Lung (tissue), 12 donors: ENCODE data around the gene ADORA1. TPM values are rescaled to one million over a fixed set of nuclear protein-coding genes. Genes with fewer than 3 reads are reported as not detected.

Experiments used
- ATAC-seq: fragments of 200-7000 bp; cut with Tn5 transposase; one replicate; pipeline ENCODE4 v1.9.1; 2020; ENCODE audit warnings: moderate number of reproducible peaks; ENCODE audit not compliant: insufficient read depth, low FRiP score
- DNase-seq, 3 donors: peaks; one replicate each; pipeline ENCODE4 v3.0.0-alpha.2; 2013 to 2017
- H3K27ac ChIP-seq, 2 donors: one replicate each; pipeline ENCODE4 v1.5.1; 2013; ENCODE audit warnings: mild to moderate bottlenecking in 2 of 2, moderate library complexity in 2 of 2, control low read depth in 1 of 2, inconsistent platforms in 1 of 2, low read depth in 1 of 2, low read length in 1 of 2
- H3K27me3 ChIP-seq, 3 donors: one replicate each; pipeline ENCODE4 v1.5.1; 2013; ENCODE audit warnings: low read length in 2 of 3; ENCODE audit not compliant: control insufficient read depth in 3 of 3, insufficient read depth in 3 of 3
- H3K36me3 ChIP-seq, 4 donors: one replicate each; pipeline ENCODE4 v1.5.1; 2013; ENCODE audit warnings: low read length in 4 of 4, mild to moderate bottlenecking in 1 of 4, moderate library complexity in 1 of 4; ENCODE audit not compliant: control insufficient read depth in 4 of 4, insufficient read depth in 4 of 4
- H3K4me1 ChIP-seq, 5 donors: one replicate each; pipeline ENCODE4 v1.5.1; 2013; ENCODE audit warnings: low read length in 5 of 5, mild to moderate bottlenecking in 2 of 5, moderate library complexity in 1 of 5; ENCODE audit not compliant: control insufficient read depth in 5 of 5, insufficient read depth in 5 of 5
- H3K4me3 ChIP-seq: one replicate; pipeline ENCODE4 v1.5.1; 2013; ENCODE audit warnings: mild to moderate bottlenecking, control low read depth, moderate library complexity
- H3K9ac ChIP-seq, 2 donors: one replicate each; pipeline ENCODE4 v1.5.1; 2013; ENCODE audit warnings: low read length in 2 of 2, control low read depth in 1 of 2; ENCODE audit not compliant: insufficient read depth in 1 of 2
- H3K9me3 ChIP-seq, 4 donors: one replicate each; pipeline ENCODE4 v1.5.1; 2013; ENCODE audit warnings: low read length in 3 of 4, mild to moderate bottlenecking in 1 of 4, moderate library complexity in 1 of 4; ENCODE audit not compliant: control insufficient read depth in 4 of 4, insufficient read depth in 3 of 4
- WGBS, 2 donors: extraction: QIAGEN DNeasy Blood & Tissue Kit; methylation state at CpG; one replicate each; pipeline ENCODE4 v1.1.7; 2013; 5-methylcytosine and 5-hydroxymethylcytosine counted together
- polyA plus RNA-seq, 2 donors: library from polyadenylated mRNA; stranded (reverse); fragments of 200-250 nt; gene quantifications; one replicate each; pipeline ENCODE4 v1.2.1, GENCODE V29; 2013
- total RNA-seq, 2 donors: library from RNA; depleted of rRNA in 1 of 2; stranded (reverse); fragments of >200 nt in 1 of 2; gene quantifications; one replicate each; pipeline ENCODE4 v1.2.1, GENCODE V29; 2014 to 2021
- TF ChIP-seq, protein P1 (sequence below): IDR thresholded peaks from 2 replicates; pipeline ENCODE4 v1.5.1; 2012; ENCODE audit warnings: mild to moderate bottlenecking; ENCODE audit errors: control extremely low read depth, extremely low read depth
- donor health status: control.
- donor health status: control.
- donor health status: Bipolar disorder and iron deficiency.
- donor health status: healthy.
- donor health status: DM: yes; HTN: yes; CAD: no.

ADORA1 gene
- total and polyA plus RNA-seq, 4 donors = 0.57 to 2.3 (median 0.79) TPM

DNA sequence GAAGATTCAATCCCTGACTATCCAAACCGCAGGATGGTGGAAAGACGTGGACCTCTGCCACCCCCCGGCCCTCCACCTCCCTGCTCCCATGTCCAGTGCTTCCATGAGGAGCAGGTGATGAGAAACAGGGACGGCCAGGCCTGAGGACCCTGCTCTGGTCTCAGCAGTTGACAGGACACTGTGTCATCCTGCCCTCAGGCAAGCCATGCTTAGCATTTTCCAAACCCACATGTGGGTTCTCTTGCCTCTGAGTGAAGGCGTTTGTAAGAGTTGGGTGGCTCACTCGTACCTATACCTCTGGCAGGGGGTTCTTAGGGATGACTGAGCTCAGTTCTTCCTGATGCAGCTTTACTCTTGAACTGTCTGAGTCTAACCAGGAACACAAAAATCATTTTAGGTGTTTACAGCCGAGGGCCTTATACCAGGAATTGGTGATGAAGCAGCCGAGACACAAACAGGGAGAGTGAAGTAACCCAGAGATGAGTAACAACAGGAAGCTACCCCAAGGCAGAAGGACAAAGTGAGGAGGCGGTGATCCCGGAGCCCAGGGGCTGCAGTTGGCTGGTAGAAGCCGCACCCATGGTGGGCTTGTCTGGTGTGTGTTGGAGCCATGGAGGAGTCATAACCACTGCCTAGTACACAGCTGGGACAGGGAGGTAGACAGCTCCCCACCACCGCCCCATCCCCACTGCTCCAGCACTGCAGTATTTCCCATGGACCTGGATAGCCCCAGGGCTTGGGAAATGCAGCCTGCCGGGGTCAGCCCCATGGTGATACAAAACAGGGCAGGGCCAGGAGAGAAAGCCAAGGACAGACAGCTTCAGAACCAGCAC, 26.7 kb downstream of the ADORA1 start:
- no peak for ATAC-seq

DNA sequence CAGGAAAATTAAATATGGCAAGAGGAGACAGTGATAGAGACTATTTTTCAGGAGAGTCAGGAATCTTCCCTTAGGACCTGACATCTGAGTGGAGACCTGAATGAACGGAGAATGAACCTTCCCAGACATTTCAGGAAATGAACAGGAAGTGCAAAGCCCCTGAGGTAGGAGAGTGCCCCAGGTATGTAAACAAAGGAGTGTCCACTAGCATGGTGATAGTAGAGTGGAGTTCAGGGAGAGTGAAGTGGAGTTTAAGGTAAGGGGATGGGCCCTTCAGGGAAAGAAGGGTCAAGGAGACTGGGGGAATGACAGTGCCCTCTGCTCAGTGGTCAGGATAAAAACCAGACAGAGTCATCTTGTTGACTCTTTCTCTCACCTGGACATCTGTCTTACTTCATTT, 28.8 kb downstream of the ADORA1 start:
- DNase-seq (no peak), ATAC-seq (no peak)
- Histone ChIP-seq H3K27me3 (no peaks in the 10 kb centered on the region), H3K9me3 (no peaks in the 10 kb centered on the region), H3K9ac (no peak overlapping the region), H3K4me3 (no peak overlapping the region), H3K27ac (no peak overlapping the region), H3K36me3 (no peaks in the 10 kb centered on the region), H3K4me1 (peaks cover 0 to 27% (median 5%) of the 10 kb centered on the region in 5 donors)
- 59 to 61% methylated on average over 1 of the region's 1 CpG for WGBS, 2 donors
- TF ChIP-seq, protein P1, sequence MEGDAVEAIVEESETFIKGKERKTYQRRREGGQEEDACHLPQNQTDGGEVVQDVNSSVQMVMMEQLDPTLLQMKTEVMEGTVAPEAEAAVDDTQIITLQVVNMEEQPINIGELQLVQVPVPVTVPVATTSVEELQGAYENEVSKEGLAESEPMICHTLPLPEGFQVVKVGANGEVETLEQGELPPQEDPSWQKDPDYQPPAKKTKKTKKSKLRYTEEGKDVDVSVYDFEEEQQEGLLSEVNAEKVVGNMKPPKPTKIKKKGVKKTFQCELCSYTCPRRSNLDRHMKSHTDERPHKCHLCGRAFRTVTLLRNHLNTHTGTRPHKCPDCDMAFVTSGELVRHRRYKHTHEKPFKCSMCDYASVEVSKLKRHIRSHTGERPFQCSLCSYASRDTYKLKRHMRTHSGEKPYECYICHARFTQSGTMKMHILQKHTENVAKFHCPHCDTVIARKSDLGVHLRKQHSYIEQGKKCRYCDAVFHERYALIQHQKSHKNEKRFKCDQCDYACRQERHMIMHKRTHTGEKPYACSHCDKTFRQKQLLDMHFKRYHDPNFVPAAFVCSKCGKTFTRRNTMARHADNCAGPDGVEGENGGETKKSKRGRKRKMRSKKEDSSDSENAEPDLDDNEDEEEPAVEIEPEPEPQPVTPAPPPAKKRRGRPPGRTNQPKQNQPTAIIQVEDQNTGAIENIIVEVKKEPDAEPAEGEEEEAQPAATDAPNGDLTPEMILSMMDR = no peak

More for the DNA sequence above, 26.7 kb downstream of the ADORA1 start:
- Histone ChIP-seq H3K4me1 (peaks cover 0 to 28% (median 5%) of the 10 kb centered on the region in 5 donors), H3K27ac (no peak overlapping the region), H3K36me3 (no peaks in the 10 kb centered on the region), H3K9ac (no peak overlapping the region), H3K27me3 (no peaks in the 10 kb centered on the region), H3K9me3 (no peaks in the 10 kb centered on the region), H3K4me3 (no peak overlapping the region)
- TF ChIP-seq, protein P1 = no peak
- no peak for DNase-seq
- WGBS, 2 donors = 70 to 76% methylated on average over 13 of the region's 13 CpGs

DNA sequence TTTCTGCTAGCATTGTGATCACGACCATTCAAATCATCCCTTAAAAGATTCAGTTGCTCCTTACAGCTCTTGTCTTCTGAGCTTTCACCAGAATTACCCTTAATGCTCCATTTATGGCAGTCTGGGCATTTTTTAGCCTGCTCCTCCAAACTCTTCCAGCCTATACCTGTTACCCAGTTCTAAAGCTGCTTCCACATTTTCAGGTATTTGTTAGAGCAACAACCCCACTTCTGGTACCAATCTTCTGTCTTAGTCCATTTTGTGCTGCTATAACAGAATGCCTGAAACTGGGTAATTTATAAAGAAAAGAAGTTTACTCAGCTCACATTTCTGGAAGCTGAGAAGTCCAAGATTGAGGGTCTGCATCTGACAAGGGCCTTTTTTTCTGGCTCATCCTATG, 30.9 kb downstream of the ADORA1 start:
- Histone ChIP-seq H3K27me3 (no peaks in the 10 kb centered on the region), H3K4me1 (peaks cover 0 to 6% (median 5%) of the 10 kb centered on the region in 5 donors), H3K27ac (no peak overlapping the region), H3K9ac (no peak overlapping the region), H3K4me3 (no peak overlapping the region), H3K9me3 (no peaks in the 10 kb centered on the region), H3K36me3 (no peaks in the 10 kb centered on the region)
- 77 to 94% methylated on average over 1 of the region's 1 CpG for WGBS, 2 donors
- no peak for ATAC-seq
- TF ChIP-seq, protein P1 = no peak
- DNase-seq = no peak
